IPS DF 6.9 (cell line): ENCODE data around the gene HMGB4.

Experiments used
- DNase-seq: peaks from one replicate; pipeline ENCODE4 v3.0.0-alpha.2; 2013; ENCODE audit warnings: low read depth, low spot score
- H3K27ac ChIP-seq: one replicate; pipeline ENCODE4 v1.5.1; 2013; ENCODE audit warnings: low read length, control low read depth
- H3K27me3 ChIP-seq: 2 replicates; pipeline ENCODE4 v1.6.1; 2013; ENCODE audit warnings: mild to moderate bottlenecking, low read length; ENCODE audit not compliant: control insufficient read depth, insufficient read depth
- H3K36me3 ChIP-seq: 2 replicates; pipeline ENCODE4 v1.6.1; 2013; ENCODE audit warnings: low read length; ENCODE audit not compliant: control insufficient read depth, insufficient read depth
- H3K4me1 ChIP-seq: 2 replicates; pipeline ENCODE4 v1.6.1; 2013; ENCODE audit warnings: low read length; ENCODE audit not compliant: control insufficient read depth, insufficient read depth
- H3K4me3 ChIP-seq: 2 replicates; pipeline ENCODE4 v1.5.1; 2013; ENCODE audit warnings: mild to moderate bottlenecking, low read length
- H3K9me3 ChIP-seq: 2 replicates; pipeline ENCODE4 v1.6.1; 2013; ENCODE audit warnings: low read length, inconsistent platforms; ENCODE audit not compliant: control insufficient read depth, insufficient read depth
- WGBS: extraction: QIAGEN DNeasy Blood & Tissue Kit; methylation state at CpG from one replicate; pipeline ENCODE4 v1.1.7; 2013; ENCODE audit warnings: mixed read lengths, missing lambda C conversion rate; ENCODE audit not compliant: insufficient read length, insufficient coverage; 5-methylcytosine and 5-hydroxymethylcytosine counted together

The HMGB4 gene

DNA sequence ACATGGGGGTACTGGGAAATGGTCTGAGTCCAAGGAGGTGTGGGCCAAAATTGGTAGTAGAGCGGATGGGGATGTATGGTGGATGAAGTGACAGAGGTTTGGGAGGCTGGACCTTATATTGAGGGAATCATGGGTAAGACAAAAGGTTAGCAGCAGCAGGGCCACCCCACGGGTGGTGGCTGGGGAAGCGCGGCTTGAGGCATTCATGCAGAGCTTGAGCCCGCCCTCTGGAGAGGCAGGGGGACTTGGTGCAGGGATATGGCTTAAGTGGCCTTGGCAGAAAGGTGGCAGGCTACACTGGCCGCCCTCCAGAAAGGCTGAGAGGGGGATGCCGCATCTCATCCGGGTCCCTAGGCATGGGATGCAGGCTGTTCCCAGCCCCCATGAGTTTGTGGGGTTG lies 31.5 kb downstream of the HMGB4 start:
- no peaks in the 10 kb centered on the region; the same call in 1 of the 2 replicates for H3K4me1 ChIP-seq

DNA sequence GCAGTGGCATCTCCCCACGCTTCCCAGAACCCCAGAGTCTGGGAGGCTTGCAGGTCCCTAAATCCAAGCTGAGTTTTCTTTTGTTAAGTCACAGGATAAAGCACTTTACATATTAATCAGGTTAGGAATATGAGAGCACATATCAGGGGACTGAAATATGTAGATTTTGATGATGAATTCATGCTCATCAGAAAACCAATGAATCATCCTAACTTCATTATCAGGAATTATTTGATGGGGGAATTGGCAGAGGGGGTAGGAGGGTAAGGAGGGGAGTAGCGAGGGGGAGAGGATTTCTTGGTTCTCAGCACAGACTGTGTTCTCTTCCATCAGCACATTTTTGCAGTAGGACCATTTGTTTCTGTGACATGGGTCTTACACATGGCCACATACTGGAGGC lies 32.1 kb downstream of the HMGB4 start:
- WGBS: no CpG with 5 or more reads among the region's 2 CpGs
- H3K9me3 ChIP-seq: no peaks in the 10 kb centered on the region
- DNase-seq: no peak
- H3K27ac ChIP-seq: no peak overlapping the region
- no peaks in the 10 kb centered on the region for H3K27me3 ChIP-seq
- H3K4me1 ChIP-seq: no peaks in the 10 kb centered on the region; the same call in 1 of the 2 replicates
- no peaks in the 10 kb centered on the region for H3K36me3 ChIP-seq
- H3K4me3 ChIP-seq: no peak overlapping the region

More for the DNA sequence above, 31.5 kb downstream of the HMGB4 start:
- no CpG with 5 or more reads among the region's 8 CpGs for WGBS
- no peaks in the 10 kb centered on the region for H3K27me3 ChIP-seq
- H3K27ac ChIP-seq: no peak overlapping the region
- no peaks in the 10 kb centered on the region for H3K36me3 ChIP-seq
- no peaks in the 10 kb centered on the region for H3K9me3 ChIP-seq
- H3K4me3 ChIP-seq: no peak overlapping the region; the same call in 1 of the 2 replicates
- no peak for DNase-seq

DNA sequence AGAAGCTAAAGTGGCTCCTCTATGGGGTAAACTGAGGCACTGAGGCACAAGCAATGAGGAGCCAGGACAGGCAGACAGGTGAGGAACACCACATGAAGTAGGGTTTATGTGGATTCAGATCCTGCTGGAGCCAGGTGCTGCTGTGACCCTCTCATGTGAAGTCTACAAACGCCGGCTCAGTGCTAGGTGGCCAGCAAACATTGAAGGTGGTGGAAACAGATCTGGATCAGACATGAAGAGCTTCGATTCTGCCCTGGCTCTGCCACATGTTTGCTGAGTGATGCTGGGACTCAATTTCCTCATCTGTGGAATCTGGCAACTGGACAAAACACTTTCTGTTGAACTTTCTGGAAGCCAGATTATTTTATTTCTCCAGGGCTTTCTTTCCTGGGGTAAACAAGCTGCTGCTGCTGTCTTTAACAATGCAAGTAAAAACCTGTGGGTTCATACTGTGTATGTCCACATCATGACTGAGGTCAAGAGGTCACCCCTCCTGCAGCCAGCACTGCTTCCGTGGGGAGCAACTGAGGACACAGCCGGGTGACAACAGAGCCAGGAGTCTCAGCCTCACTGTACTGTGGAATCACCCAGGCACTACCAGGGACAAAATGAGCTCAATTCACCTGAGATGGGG lies 33.3 kb downstream of the HMGB4 start:
- Histone ChIP-seq H3K9me3 (no peaks in the 10 kb centered on the region), H3K27me3 (no peaks in the 10 kb centered on the region), H3K4me3 (no peak overlapping the region), H3K27ac (no peak overlapping the region), H3K36me3 (no peaks in the 10 kb centered on the region), H3K4me1 (no peaks in the 10 kb centered on the region; the same call in 1 of the 2 replicates)
- DNase-seq: no peak
- WGBS: no CpG with 5 or more reads among the region's 5 CpGs

DNA sequence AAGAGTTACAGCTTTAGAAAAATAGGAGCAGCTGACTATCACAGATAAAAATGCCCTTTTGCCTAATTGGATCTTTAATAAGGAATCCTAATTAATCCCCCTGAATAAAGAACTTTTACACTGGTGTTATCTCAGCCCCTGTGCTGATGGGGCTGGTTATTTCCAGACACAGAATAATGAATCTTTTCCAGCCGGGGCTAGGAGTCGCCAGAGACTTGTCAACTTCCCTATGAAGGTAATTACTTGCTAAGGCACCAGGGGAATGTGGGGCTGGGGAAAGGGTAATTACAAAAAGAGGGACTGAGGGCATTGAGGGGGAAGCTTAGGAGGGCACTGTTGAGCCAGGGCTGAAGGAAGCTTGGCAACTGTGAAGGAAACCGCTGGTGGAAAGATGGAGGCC lies 34.5 kb downstream of the HMGB4 start:
- Histone ChIP-seq H3K36me3 (no peaks in the 10 kb centered on the region), H3K27ac (no peak overlapping the region), H3K27me3 (no peaks in the 10 kb centered on the region), H3K4me1 (no peaks in the 10 kb centered on the region; the same call in 1 of the 2 replicates), H3K9me3 (no peaks in the 10 kb centered on the region), H3K4me3 (no peak overlapping the region)
- no peak for DNase-seq
- WGBS: no CpG with 5 or more reads among the region's 3 CpGs

DNA sequence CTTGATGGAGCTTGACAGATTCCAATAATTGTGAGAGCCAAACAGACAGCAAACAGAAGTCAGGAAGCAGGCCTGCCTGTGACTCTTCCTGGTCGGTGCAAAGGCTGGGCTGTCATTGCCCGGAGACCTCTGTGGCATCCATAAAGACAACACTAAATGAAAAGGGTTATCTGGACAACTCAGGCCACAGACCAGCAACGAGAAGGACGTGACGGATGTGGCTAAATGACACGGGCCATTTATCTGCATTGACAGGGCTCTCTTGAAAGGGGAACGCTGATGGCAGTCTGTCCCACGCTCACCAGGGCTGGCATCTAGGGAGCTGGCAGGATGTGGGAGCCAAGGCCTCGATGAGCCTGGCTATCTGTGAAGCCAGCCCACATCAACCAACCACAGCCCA lies 35.0 kb downstream of the HMGB4 start:
- H3K27me3 ChIP-seq: no peaks in the 10 kb centered on the region
- no peaks in the 10 kb centered on the region for H3K9me3 ChIP-seq
- H3K27ac ChIP-seq: no peak overlapping the region
- no peak overlapping the region for H3K4me3 ChIP-seq
- DNase-seq: no peak
- H3K36me3 ChIP-seq: no peaks in the 10 kb centered on the region
- H3K4me1 ChIP-seq: no peaks in the 10 kb centered on the region; the same call in 1 of the 2 replicates
- no CpG with 5 or more reads among the region's 9 CpGs for WGBS

DNA sequence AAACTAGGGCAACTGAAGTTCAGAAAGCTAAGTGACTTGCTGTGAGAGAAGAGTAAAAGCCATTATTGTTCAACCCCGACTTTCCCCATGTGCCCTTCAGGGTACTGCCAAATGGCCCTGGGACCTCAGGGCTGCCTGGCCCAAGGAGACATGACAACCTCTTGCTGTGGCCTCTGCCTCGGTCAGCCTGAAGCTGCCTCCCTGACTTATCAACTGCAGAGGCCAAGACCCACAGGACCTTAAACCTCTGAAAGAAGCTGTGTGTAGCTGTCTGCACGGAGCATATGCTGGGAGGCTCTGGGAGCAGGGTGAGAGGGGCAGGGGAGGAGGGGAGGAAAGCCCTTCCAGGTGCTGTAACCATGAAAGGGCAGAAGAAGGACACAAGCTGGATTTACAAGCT lies 35.9 kb downstream of the HMGB4 start:
- Histone ChIP-seq H3K27ac (no peak overlapping the region), H3K36me3 (no peaks in the 10 kb centered on the region), H3K4me1 (no peaks in the 10 kb centered on the region; the same call in 1 of the 2 replicates), H3K4me3 (no peak overlapping the region), H3K27me3 (no peaks in the 10 kb centered on the region), H3K9me3 (no peaks in the 10 kb centered on the region)
- DNase-seq: no peak
- WGBS: no CpG with 5 or more reads among the region's 3 CpGs

DNA sequence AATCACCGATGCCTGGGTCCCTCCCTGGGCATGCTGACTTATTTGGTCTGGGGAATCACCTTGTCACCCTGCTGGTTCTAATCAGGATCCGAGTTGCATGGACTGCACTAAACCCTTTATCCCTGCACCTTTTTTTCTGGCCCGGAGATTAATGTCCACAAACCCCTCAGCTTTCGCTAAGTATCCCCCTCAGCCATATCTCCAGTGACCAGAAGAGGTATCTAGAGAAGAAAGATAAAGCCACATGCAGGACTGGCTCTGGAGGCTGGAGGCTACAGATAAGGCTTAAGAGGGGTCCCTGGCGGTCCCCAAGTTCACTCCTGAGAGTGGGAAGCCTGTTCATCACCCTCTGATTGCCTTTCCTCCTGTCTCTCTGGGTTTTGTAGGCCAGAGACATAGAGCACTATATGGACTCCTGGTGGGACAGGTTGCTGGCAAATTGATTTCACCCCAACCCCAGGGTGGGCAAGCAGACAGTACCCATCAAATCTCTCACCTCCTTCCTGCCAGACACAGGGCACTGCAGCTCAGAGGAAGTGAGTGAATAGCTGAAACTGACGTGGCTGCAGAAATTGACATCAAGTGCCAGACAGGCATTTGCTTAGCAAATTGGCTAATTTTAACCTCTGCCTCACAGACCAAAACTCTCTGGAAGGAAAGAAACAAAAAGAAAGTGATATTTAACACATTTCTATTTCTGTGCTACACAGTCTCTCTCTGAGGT lies 38.8 kb downstream of the HMGB4 start:
- Histone ChIP-seq H3K4me1 (no peaks in the 10 kb centered on the region; the same call in 1 of the 2 replicates), H3K4me3 (no peak overlapping the region), H3K9me3 (no peaks in the 10 kb centered on the region), H3K36me3 (no peaks in the 10 kb centered on the region), H3K27me3 (no peaks in the 10 kb centered on the region), H3K27ac (no peak overlapping the region)
- no peak for DNase-seq
- WGBS: no CpG with 5 or more reads among the region's 6 CpGs

DNA sequence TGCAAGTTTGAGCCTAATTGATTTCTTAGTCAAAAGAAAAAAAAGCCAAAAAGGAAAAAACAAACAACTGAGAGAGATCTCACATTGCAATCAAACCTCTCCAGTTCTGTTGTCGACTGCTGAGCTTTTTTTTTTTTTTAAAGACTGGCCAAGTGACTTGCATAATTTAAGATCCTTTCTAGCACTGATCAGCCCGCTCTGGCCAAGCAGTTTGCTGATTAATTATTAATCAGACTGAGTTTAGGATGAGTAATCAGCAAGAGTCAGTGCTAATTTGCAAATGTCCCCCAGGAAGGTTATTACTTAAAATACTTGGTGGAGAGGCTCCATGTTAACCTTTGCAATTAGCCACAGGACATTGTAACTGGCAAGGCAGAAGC lies 39.3 kb downstream of the HMGB4 start:
- Histone ChIP-seq H3K27me3 (no peaks in the 10 kb centered on the region), H3K4me3 (no peak overlapping the region), H3K9me3 (no peaks in the 10 kb centered on the region), H3K4me1 (no peaks in the 10 kb centered on the region; the same call in 1 of the 2 replicates), H3K36me3 (no peaks in the 10 kb centered on the region), H3K27ac (no peak overlapping the region)
- DNase-seq: no peak
- WGBS: no CpG with 5 or more reads among the region's 2 CpGs

DNA sequence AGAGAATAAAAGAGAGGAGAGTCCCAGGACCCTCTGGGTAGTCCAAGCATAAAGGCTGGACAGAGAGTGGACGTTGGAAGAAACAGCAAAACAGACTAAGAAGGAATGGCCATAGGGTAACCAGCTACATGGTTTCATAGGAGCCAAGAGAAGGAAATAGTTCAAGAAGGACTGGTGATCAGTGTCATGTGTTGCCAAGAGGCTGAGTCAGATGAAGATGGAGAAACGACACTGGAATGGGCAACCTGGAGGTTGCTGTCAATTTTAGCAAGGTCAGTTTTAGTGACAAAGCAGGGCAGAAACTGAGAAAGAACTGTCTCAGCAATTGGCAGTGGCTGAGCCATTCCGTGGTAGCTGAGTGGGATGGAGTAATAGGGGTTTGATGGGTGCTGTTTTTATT lies 41.4 kb downstream of the HMGB4 start:
- Histone ChIP-seq H3K4me3 (no peak overlapping the region), H3K4me1 (no peaks in the 10 kb centered on the region), H3K27me3 (no peaks in the 10 kb centered on the region), H3K27ac (no peak overlapping the region), H3K9me3 (no peaks in the 10 kb centered on the region), H3K36me3 (no peaks in the 10 kb centered on the region)
- DNase-seq: no peak
- WGBS: no CpG with 5 or more reads among the region's 3 CpGs

DNA sequence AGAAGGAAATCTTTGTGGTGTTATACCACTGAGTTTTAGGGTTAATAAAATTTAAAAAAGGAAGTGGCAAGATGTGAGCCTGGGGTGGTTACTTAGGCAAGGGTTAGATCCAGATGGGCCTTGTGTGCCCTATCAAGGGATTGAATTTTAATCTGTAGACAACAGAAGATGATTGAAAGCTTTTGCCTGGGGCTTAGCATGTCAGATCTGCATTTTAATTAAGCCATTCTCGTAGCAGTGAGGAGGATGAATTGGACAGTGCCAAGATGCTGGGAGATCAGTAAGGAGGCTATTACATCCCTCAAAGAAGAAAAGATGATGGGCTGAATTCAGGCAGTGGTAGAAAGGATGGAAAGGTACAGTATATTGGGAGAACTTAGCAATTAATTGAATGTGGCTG lies 42.3 kb downstream of the HMGB4 start:
- Histone ChIP-seq H3K9me3 (no peaks in the 10 kb centered on the region), H3K36me3 (no peaks in the 10 kb centered on the region), H3K27me3 (no peaks in the 10 kb centered on the region), H3K4me3 (no peak overlapping the region), H3K27ac (no peak overlapping the region), H3K4me1 (no peaks in the 10 kb centered on the region)
- WGBS: no CpG with 5 or more reads among the region's 1 CpG
- no peak for DNase-seq
